Measurements from ENCODE around the gene BZW1.

Gene BZW1

GRCh38 chr2:200820573-200821234 lies 9.0 kb downstream of the BZW1 start:
- Histone ChIP-seq H3K4me1 (ENCODE audit: control insufficient read depth in 2 of 2, insufficient read depth in 1 of 2, low read depth in 1 of 2, low read length in 2 of 2) (no peaks in the 10 kb centered on the region), H2AFZ (ENCODE audit: low read length) (no peak overlapping the region), H3K4me3 (ENCODE audit: low read length in 2 of 2) (no peak overlapping the region), H3K4ac (ENCODE audit: low read length) (no peak overlapping the region), H4K8ac (ENCODE audit: low read depth, low read length) (no peak overlapping the region), H2BK120ac (ENCODE audit: low read depth, low read length) (no peak overlapping the region), H3K18ac (ENCODE audit: low read length) (no peak overlapping the region), H2BK5ac (ENCODE audit: low read length) (no peak overlapping the region), H4K91ac (ENCODE audit: low read depth, low read length, poor library complexity) (no peak overlapping the region), H3K9me3 (replicated peaks in 1 of 2; ENCODE audit: control insufficient read depth in 2 of 2, insufficient read depth in 1 of 2, low read depth in 1 of 2, low read length in 2 of 2) (no peaks in the 10 kb centered on the region), H2BK12ac (ENCODE audit: low read length) (no peak overlapping the region), H3K14ac (ENCODE audit: low read length) (no peak overlapping the region), H3K23ac (ENCODE audit: low read depth, low read length, poor library complexity) (no peak overlapping the region), H2AK5ac (ENCODE audit: low read depth, low read length) (no peak overlapping the region), H3K9ac (ENCODE audit: low read depth, low read length, poor library complexity) (no peak overlapping the region), H3K79me1 (ENCODE audit: low read depth, low read length) (peaks cover 4% of the 10 kb centered on the region), H2BK15ac (ENCODE audit: low read length) (no peak overlapping the region), H3K27ac (replicated peaks; ENCODE audit: low read length) (no peak overlapping the region), H3K36me3 (replicated peaks in 1 of 2; ENCODE audit: control insufficient read depth in 2 of 2, insufficient read depth in 2 of 2, low read length in 2 of 2) (peaks cover 34 to 78% of the 10 kb centered on the region in 2 donors), H3K4me2 (ENCODE audit: insufficient read depth, low read length, poor library complexity, severe bottlenecking) (no peak overlapping the region), H3K27me3 (ENCODE audit: control insufficient read depth in 3 of 3, insufficient read depth in 3 of 3, low read depth in 1 of 3, low read length in 3 of 3) (no peaks in the 10 kb centered on the region)
- no CpG with 5 or more reads among the region's 5 CpGs for WGBS, 2 donors (ENCODE audit: extremely low coverage in 2 of 2, insufficient read length in 2 of 2, insufficient replicate concordance in 1 of 2)
- DNase-seq (ENCODE audit: low spot score), result no peak

DNA sequence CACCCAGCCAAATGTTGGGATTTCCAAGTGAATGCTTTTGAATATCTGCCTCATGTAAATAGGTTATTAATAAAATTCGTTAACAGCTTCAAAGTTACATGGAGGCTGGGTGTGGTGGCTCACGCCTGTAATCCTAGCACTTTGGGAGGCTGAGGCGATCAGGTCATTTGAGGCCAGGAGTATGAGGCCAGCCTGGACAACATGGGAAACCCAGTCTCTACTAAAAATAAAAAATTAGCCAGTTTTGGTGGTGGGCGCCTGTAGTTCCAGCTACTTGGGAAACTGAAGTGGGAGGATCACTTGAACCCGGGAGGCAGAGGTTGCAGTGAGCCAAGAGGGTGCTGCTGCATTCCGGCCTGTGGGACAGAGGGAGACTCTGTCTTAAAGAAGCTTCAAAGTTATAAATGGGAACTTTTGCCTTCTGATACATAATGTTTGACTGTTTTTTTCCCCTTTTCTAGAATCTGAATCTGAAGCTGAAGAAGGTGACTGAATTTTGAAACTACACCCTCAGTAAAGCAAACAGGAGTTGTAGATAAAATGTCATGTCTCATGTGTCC lies 10.1 kb downstream of the BZW1 start:
- no peak for DNase-seq (ENCODE audit: low spot score)
- H3K4me1 ChIP-seq (ENCODE audit: control insufficient read depth in 2 of 2, insufficient read depth in 1 of 2, low read depth in 1 of 2, low read length in 2 of 2), result no peaks in the 10 kb centered on the region
- no peak overlapping the region for H3K14ac ChIP-seq (ENCODE audit: low read length)
- H3K9ac ChIP-seq (ENCODE audit: low read depth, low read length, poor library complexity), result no peak overlapping the region
- no peak overlapping the region for H2BK15ac ChIP-seq (ENCODE audit: low read length)
- no CpG with 5 or more reads among the region's 6 CpGs for WGBS, 2 donors (ENCODE audit: extremely low coverage in 2 of 2, insufficient read length in 2 of 2, insufficient replicate concordance in 1 of 2)
- no peak overlapping the region for H2BK120ac ChIP-seq (ENCODE audit: low read depth, low read length)
- no peak overlapping the region for H4K91ac ChIP-seq (ENCODE audit: low read depth, low read length, poor library complexity)
- no peak overlapping the region for H3K4ac ChIP-seq (ENCODE audit: low read length)
- H2BK5ac ChIP-seq (ENCODE audit: low read length), result no peak overlapping the region
- H3K9me3 ChIP-seq (replicated peaks in 1 of 2; ENCODE audit: control insufficient read depth in 2 of 2, insufficient read depth in 1 of 2, low read depth in 1 of 2, low read length in 2 of 2), result no peaks in the 10 kb centered on the region
- no peak overlapping the region for H3K18ac ChIP-seq (ENCODE audit: low read length)
- H4K8ac ChIP-seq (ENCODE audit: low read depth, low read length), result no peak overlapping the region
- H3K79me1 ChIP-seq (ENCODE audit: low read depth, low read length), result peaks cover 1% of the 10 kb centered on the region
- no peaks in the 10 kb centered on the region for H3K27me3 ChIP-seq (ENCODE audit: control insufficient read depth in 3 of 3, insufficient read depth in 3 of 3, low read depth in 1 of 3, low read length in 3 of 3)
- no peak overlapping the region for H2AK5ac ChIP-seq (ENCODE audit: low read depth, low read length)
- H3K4me3 ChIP-seq (ENCODE audit: low read length in 2 of 2), result no peak overlapping the region
- peaks cover 29 to 67% of the 10 kb centered on the region in 2 donors for H3K36me3 ChIP-seq (replicated peaks in 1 of 2; ENCODE audit: control insufficient read depth in 2 of 2, insufficient read depth in 2 of 2, low read length in 2 of 2)
- H3K23ac ChIP-seq (ENCODE audit: low read depth, low read length, poor library complexity), result no peak overlapping the region
- H3K4me2 ChIP-seq (ENCODE audit: insufficient read depth, low read length, poor library complexity, severe bottlenecking), result no peak overlapping the region
- no peak overlapping the region for H2AFZ ChIP-seq (ENCODE audit: low read length)
- no peak overlapping the region for H2BK12ac ChIP-seq (ENCODE audit: low read length)
- H3K27ac ChIP-seq (replicated peaks; ENCODE audit: low read length), result no peak overlapping the region

GRCh38 chr2:200828104-200828503 lies 16.4 kb downstream of the BZW1 start:
- Histone ChIP-seq H2AFZ (ENCODE audit: low read length) (no peak overlapping the region), H3K79me1 (ENCODE audit: low read depth, low read length) (no peaks in the 10 kb centered on the region), H2BK15ac (ENCODE audit: low read length) (no peak overlapping the region), H3K4me3 (ENCODE audit: low read length in 2 of 2) (no peak overlapping the region), H2BK120ac (ENCODE audit: low read depth, low read length) (no peak overlapping the region), H3K36me3 (replicated peaks in 1 of 2; ENCODE audit: control insufficient read depth in 2 of 2, insufficient read depth in 2 of 2, low read length in 2 of 2) (peaks cover 0 to 15% of the 10 kb centered on the region in 2 donors), H4K91ac (ENCODE audit: low read depth, low read length, poor library complexity) (no peak overlapping the region), H2BK5ac (ENCODE audit: low read length) (no peak overlapping the region), H3K9me3 (replicated peaks in 1 of 2; ENCODE audit: control insufficient read depth in 2 of 2, insufficient read depth in 1 of 2, low read depth in 1 of 2, low read length in 2 of 2) (no peaks in the 10 kb centered on the region), H2AK5ac (ENCODE audit: low read depth, low read length) (no peak overlapping the region), H3K9ac (ENCODE audit: low read depth, low read length, poor library complexity) (no peak overlapping the region), H3K4me2 (ENCODE audit: insufficient read depth, low read length, poor library complexity, severe bottlenecking) (no peak overlapping the region), H2BK12ac (ENCODE audit: low read length) (no peak overlapping the region), H3K4me1 (ENCODE audit: control insufficient read depth in 2 of 2, insufficient read depth in 1 of 2, low read depth in 1 of 2, low read length in 2 of 2) (no peaks in the 10 kb centered on the region), H3K27ac (replicated peaks; ENCODE audit: low read length) (no peak overlapping the region), H3K14ac (ENCODE audit: low read length) (no peak overlapping the region), H3K27me3 (ENCODE audit: control insufficient read depth in 3 of 3, insufficient read depth in 3 of 3, low read depth in 1 of 3, low read length in 3 of 3) (no peaks in the 10 kb centered on the region), H3K23ac (ENCODE audit: low read depth, low read length, poor library complexity) (no peak overlapping the region), H4K8ac (ENCODE audit: low read depth, low read length) (no peak overlapping the region), H3K18ac (ENCODE audit: low read length) (no peak overlapping the region), H3K4ac (ENCODE audit: low read length) (no peak overlapping the region)
- no CpG with 5 or more reads among the region's 2 CpGs for WGBS, 2 donors (ENCODE audit: extremely low coverage in 2 of 2, insufficient read length in 2 of 2, insufficient replicate concordance in 1 of 2)
- DNase-seq (ENCODE audit: low spot score), result no peak

DNA sequence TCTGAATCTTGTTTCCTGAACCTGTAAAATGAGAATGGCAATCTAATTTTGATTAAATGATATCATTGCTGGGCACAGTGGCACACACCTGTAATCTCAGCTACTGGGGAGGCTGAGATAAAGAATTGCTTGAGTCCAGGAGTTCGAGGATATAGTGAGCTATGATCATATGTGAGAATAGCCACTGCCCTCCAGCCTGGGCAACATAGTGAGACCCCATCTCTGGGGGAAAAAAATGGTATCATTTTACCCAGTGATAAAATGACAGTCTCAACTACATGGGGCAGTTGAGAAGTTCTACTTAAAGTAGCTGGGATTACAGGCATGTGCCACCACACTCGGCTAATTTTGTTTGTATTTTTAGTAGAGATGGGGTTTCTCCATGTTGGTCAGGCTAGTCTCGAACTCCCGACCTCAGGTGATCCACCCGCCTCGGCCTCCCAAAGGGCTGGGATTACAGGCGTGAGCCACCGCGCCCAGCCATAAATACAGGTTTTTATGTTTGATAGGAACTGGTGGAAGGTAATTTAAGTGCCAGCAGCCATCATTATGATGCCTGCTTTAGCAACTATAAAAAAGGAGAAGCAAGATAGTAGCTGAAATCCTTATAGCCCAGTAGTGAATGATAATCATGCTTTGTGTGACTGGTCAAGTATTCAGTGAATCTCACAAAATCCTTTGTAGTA lies 17.0 kb downstream of the BZW1 start:
- no peaks in the 10 kb centered on the region for H3K27me3 ChIP-seq (ENCODE audit: control insufficient read depth in 3 of 3, insufficient read depth in 3 of 3, low read depth in 1 of 3, low read length in 3 of 3)
- H3K4me3 ChIP-seq (ENCODE audit: low read length in 2 of 2), result no peak overlapping the region
- no peak overlapping the region for H2BK5ac ChIP-seq (ENCODE audit: low read length)
- no peaks in the 10 kb centered on the region for H3K79me1 ChIP-seq (ENCODE audit: low read depth, low read length)
- no peak overlapping the region for H3K14ac ChIP-seq (ENCODE audit: low read length)
- no CpG with 5 or more reads among the region's 9 CpGs for WGBS, 2 donors (ENCODE audit: extremely low coverage in 2 of 2, insufficient read length in 2 of 2, insufficient replicate concordance in 1 of 2)
- H4K8ac ChIP-seq (ENCODE audit: low read depth, low read length), result no peak overlapping the region
- no peak overlapping the region for H3K9ac ChIP-seq (ENCODE audit: low read depth, low read length, poor library complexity)
- no peak overlapping the region for H3K18ac ChIP-seq (ENCODE audit: low read length)
- no peaks in the 10 kb centered on the region for H3K4me1 ChIP-seq (ENCODE audit: control insufficient read depth in 2 of 2, insufficient read depth in 1 of 2, low read depth in 1 of 2, low read length in 2 of 2)
- no peak overlapping the region for H2BK120ac ChIP-seq (ENCODE audit: low read depth, low read length)
- no peak overlapping the region for H2BK12ac ChIP-seq (ENCODE audit: low read length)
- no peak overlapping the region for H2BK15ac ChIP-seq (ENCODE audit: low read length)
- H3K9me3 ChIP-seq (replicated peaks in 1 of 2; ENCODE audit: control insufficient read depth in 2 of 2, insufficient read depth in 1 of 2, low read depth in 1 of 2, low read length in 2 of 2), result no peaks in the 10 kb centered on the region
- no peak overlapping the region for H2AFZ ChIP-seq (ENCODE audit: low read length)
- no peak overlapping the region for H3K27ac ChIP-seq (replicated peaks; ENCODE audit: low read length)
- no peak overlapping the region for H3K23ac ChIP-seq (ENCODE audit: low read depth, low read length, poor library complexity)
- H3K36me3 ChIP-seq (replicated peaks in 1 of 2; ENCODE audit: control insufficient read depth in 2 of 2, insufficient read depth in 2 of 2, low read length in 2 of 2), result peaks cover 0 to 14% of the 10 kb centered on the region in 2 donors
- H4K91ac ChIP-seq (ENCODE audit: low read depth, low read length, poor library complexity), result no peak overlapping the region
- no peak for DNase-seq (ENCODE audit: low spot score)
- no peak overlapping the region for H2AK5ac ChIP-seq (ENCODE audit: low read depth, low read length)
- H3K4me2 ChIP-seq (ENCODE audit: insufficient read depth, low read length, poor library complexity, severe bottlenecking), result no peak overlapping the region
- no peak overlapping the region for H3K4ac ChIP-seq (ENCODE audit: low read length)

Data from neuronal stem cell (in vitro differentiated cells).